ENCODE data around the gene RAPGEF5.

GRCh38 chr7:22356701-22357310 is at the start of gene RAPGEF5:
- no peak for TF ChIP-seq CTCF (IDR thresholded peaks at IDR 0.05; ENCODE audit: insufficient read depth, low read length)
- TF ChIP-seq GABPA (IDR thresholded peaks at IDR 0.05; ENCODE audit: low read depth) = no peak
- no peak for TF ChIP-seq POLR2AphosphoS5 (IDR thresholded peaks at IDR 0.05; ENCODE audit: low read depth)

Data from HL-60 (cell line).